GM19023 (cell line): ENCODE measurements around the gene PKM.
"Not testable (repeated sequence)": the region's sequence is repeated elsewhere in the genome, so short reads cannot be mapped to it uniquely, and the experiment has no call there.

Experiments
- ATAC-seq: cut with Tn5 transposase; IDR thresholded peaks from one replicate; pipeline ENCODE4 v1.9.1; 2021; ENCODE audit warnings: mild to moderate bottlenecking, moderate library complexity; ENCODE audit not compliant: unreplicated experiment

The PKM gene

GRCh38 chr15:72179950-72180581 is 50.9 kb downstream of the PKM start:
- no peak for ATAC-seq

DNA sequence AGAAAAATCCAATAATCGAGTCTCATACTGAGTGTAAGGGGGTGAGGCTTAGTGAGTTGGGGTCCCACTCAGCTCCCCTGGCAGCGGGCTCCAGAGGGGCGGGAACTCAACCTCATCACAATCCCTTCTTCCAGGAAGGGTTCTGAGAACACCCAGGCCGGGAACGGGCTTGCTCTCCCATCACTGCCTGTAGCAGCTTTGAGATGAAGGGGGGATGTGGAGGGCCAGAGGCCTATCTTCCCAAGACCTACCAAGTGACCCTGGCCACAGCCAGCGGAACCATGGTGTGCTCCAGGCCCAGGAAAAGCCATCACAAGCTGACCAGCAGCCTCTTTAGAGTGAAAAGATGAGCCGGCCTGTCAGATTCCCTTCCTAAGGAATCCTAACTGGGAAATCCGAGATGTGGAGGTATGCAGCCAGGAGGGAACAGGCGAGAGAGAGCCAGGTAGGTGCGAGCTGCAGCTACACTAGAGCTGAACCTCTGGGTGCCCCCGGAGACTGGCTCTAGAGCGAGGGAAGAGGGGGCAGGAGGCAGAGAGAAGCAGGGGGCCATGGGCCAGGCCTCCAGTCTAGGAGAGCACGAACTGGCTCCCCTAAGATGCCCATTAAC is 51.9 kb downstream of the PKM start:
- ATAC-seq: no peak

DNA sequence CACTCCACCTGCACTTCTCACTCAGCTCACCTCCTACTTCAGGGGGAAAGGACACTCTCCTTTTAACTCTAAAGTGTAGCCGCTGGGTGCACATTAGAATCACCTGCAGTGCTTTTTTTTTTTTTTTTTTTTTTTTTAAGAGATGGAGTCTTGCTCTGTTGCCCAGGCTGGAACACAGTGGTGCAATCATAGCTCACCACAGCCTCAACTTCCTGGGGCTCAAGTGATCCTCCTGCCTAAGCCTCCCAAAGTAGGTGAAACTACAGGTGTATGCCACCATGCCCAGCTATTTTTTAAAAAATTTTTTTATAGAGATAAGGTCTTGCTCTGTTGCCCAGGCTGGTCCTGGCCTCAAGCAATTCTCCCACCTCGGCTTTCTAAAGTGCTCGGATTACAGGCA is 54.2 kb downstream of the PKM start:
- no peak for ATAC-seq

- ATAC-seq: no peak
Observed at GRCh38 chr15:72176159-72176558, 54.8 kb downstream of the PKM start.

DNA sequence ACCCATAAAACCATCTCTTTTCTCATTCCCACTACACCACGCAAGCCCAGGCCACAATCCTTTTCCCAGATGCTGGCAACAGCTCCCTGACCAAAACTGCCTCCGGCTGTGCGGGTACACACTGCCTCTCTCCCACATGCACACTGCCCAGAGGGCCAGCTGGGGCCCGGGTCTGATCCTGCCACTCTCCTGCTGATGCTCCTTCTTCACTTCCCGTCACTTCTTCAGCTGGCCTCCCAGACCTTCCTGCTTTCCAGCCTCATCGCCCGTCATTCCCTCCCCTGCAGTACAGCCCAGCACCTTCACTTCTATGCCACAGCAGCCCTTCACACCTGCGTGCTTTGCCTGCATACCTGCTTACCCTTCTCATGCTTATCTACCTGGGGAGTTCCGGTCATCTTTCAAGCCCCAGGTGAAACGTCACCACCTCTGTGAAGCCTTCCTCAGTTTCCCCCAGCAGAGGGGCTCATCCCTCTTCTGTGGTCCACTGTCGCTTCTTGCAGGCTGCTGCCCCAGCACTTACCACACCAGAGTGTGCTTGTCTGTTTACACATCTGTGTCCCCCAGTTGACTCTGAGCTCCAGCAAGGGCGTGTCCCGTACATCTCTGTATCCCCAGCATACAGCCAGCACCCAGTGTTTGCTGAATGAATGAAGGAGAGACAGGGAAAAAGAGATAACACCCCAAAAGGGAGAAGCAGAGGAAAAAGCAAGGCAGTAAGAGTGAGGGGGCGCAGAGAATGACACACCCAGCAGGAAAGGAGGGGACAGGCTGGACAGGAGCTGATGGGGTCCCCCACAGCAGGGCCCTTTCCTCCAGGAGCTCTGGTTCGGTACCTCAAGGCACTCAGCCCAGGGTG is 55.6 kb downstream of the PKM start:
- ATAC-seq: no peak

- ATAC-seq: no peak
Observed at GRCh38 chr15:72174551-72175165, 56.3 kb downstream of the PKM start.

GRCh38 chr15:72173864-72174550 is 57.0 kb downstream of the PKM start:
- ATAC-seq: no peak

GRCh38 chr15:72173401-72173800 is 57.6 kb downstream of the PKM start:
- no peak for ATAC-seq

- no peak for ATAC-seq
Observed at GRCh38 chr15:72172796-72173195, 58.2 kb downstream of the PKM start.

GRCh38 chr15:72171978-72172377 is 59.0 kb downstream of the PKM start:
- ATAC-seq: not testable (repeated sequence)

- no peak for ATAC-seq
Observed at GRCh38 chr15:72170691-72171090, 60.3 kb downstream of the PKM start.

- no peak for ATAC-seq
Observed at GRCh38 chr15:72169921-72170611, 60.9 kb downstream of the PKM start.

- ATAC-seq: no peak
Observed at GRCh38 chr15:72169236-72169920, 61.6 kb downstream of the PKM start.

DNA sequence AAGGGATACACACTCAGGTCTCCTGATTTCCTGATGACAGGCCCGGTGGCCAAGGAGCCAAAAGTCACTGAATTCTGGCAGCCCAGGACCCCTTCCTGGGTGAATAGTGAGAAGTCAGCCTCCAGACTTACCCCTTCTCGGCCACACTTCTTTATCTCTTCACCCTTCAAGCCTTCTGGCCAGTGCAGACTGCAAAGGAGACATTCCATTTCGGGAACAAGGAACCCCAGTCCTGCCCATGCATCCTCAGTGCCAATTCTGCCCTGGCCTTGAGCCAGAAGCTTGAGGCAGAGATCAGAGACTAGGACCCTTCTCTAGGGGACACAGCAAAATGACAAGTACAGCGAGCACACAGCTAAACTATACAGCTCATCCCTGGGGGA is 62.2 kb downstream of the PKM start:
- no peak for ATAC-seq

DNA sequence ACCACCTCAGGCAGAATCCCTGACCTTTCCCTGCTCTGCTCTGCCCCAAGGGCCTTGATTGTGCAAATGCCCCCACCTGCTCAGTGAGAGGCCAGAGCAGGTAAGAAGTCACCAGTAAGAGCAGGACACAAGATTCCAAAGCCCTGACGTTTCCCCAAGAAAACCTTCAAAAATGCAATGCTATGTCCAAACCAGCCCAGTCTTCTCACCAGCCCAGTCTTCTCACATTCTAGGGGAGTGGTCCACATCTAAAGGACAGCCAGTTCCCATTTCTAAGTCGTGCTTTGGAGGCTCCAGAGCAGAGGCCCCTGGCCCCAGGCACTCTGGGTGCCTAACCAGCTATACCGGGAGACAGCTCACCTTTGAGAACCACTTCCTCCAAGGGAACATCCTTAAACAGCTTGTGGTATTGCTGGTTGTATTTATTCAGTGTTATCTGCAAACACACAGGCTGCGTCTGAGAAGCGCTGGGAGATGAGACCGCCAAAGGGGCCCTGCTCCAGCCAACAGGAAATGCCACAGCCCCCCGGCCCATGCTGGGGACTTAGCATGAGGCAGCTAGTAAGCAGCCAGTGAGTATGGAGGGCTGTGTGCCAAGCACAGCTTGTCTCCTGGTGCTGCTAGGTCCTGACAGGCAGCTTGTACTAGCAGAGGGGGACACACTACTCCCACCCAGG is 62.7 kb downstream of the PKM start:
- no peak for ATAC-seq

- no peak for ATAC-seq
Observed at GRCh38 chr15:72167445-72167844, 63.5 kb downstream of the PKM start.

DNA sequence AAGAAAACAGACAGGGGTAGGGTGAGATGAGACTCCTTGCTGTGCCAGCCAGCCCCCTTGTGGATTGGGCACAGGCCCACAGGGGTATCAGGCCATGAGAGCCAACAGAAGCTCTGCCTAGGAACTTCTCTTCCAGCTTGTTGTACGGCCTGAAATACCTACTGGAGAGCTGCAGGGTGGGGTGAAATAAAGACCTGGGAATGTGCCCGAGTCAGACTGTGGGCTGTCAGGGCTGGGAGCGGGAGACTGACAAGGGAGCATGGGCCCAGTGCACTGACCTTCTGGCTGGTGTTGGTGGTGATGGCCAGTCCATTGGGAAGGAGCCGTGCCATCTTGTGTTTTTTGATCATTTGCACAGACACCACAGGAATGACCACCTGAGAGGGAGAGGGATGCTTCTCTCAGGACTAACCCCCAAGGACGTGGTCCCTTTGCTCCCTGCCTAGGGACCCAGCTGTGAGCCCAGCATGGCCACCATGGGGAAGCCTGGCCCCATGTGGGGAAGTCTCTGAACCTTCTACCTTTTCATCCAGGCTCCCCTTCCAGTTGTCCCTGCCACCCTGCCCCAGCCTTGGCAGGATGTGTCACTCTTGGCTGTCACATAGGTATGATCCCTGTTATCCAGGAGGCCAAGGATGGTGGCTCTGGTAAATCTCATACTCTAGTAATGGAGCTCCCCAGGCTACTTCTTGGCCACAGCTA is 64.1 kb downstream of the PKM start:
- ATAC-seq: no peak

DNA sequence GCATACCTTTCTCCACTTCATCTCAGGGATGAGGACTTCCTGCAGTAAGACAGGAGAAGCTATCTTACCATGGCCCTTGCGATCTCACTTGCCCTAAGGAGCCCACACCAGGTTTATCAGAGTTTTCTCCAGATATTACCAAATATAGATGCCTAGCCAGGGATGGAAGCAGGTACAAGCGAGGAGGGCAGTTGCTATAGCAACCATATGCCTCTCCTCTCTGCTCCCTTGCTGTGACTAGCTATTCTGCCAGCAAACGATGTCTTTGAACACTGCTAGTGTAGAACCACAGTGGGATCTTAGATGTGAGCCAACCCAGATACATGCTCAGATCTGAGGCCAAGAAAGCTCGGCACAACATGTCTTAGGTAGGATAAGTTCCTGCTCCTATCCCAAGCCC is 67.3 kb downstream of the PKM start:
- no peak for ATAC-seq

DNA sequence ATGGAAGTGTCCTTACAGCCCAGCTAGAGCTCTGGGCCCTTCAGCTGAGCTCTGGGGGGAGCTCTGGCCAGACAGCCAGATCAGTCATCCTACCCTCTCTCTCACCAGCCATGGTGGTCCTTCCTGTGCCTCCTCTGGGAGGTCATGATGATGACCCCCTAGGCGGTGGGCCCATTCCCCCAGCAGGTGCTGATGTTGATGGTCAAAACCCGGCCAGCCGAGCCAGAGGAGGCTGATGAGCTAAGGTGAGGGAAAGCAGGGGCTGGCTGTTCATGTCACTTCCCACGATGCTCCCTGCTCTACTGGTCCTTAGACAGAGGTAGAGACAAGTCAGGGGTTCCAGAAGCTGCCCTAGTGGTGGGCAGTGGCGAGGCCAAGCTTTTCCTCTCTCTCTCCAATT is 68.4 kb downstream of the PKM start:
- no peak for ATAC-seq
